Neuronal stem cell (in vitro differentiated cells): ENCODE results near the gene SIN3B.

ENCODE experiments used
- DNase-seq: peaks from one replicate; pipeline ENCODE4 v3.0.0-alpha.2; 2013; ENCODE audit warnings: low spot score
- H2AFZ ChIP-seq: one replicate; pipeline ENCODE4 v1.6.1; 2013; ENCODE audit warnings: mild to moderate bottlenecking, low read length, inconsistent platforms
- H2AK5ac ChIP-seq: 2 replicates; pipeline ENCODE4 v1.6.1; 2013; ENCODE audit warnings: low read depth, mild to moderate bottlenecking, inconsistent platforms, low read length, moderate library complexity, mixed read lengths
- H2BK120ac ChIP-seq: 2 replicates; pipeline ENCODE4 v1.6.1; 2013; ENCODE audit warnings: low read depth, mild to moderate bottlenecking, inconsistent platforms, low read length, moderate library complexity, mixed read lengths
- H2BK12ac ChIP-seq: one replicate; pipeline ENCODE4 v1.6.1; 2013; ENCODE audit warnings: low read length, inconsistent platforms
- H2BK15ac ChIP-seq: 2 replicates; pipeline ENCODE4 v1.6.1; 2013; ENCODE audit warnings: mild to moderate bottlenecking, low read length, inconsistent platforms, mixed read lengths
- H2BK5ac ChIP-seq: one replicate; pipeline ENCODE4 v1.6.1; 2013; ENCODE audit warnings: inconsistent platforms, mild to moderate bottlenecking, low read length, moderate library complexity
- H3K14ac ChIP-seq: one replicate; pipeline ENCODE4 v1.6.1; 2013; ENCODE audit warnings: low read length, inconsistent platforms
- H3K18ac ChIP-seq: 2 replicates; pipeline ENCODE4 v1.6.1; 2013; ENCODE audit warnings: low read length, inconsistent platforms
- H3K23ac ChIP-seq: 2 replicates; pipeline ENCODE4 v1.6.1; 2013; ENCODE audit warnings: low read depth, mild to moderate bottlenecking, mixed read lengths, low read length, inconsistent platforms; ENCODE audit not compliant: poor library complexity
- H3K27ac ChIP-seq: replicated peaks from 3 replicates; pipeline ENCODE4 v1.5.1; 2013; ENCODE audit warnings: low read length, inconsistent platforms
- H3K27me3 ChIP-seq, 3 experiments: 2 replicates each; pipeline ENCODE4 v1.6.1; 2013; ENCODE audit warnings: low read length in 3 of 3, mild to moderate bottlenecking in 2 of 3, inconsistent platforms in 1 of 3, low read depth in 1 of 3, mixed read lengths in 1 of 3, moderate library complexity in 1 of 3; ENCODE audit not compliant: control insufficient read depth in 3 of 3, insufficient read depth in 3 of 3
- H3K36me3 ChIP-seq, 2 donors: replicated peaks in 1 of 2; 2 replicates each; pipeline ENCODE4 v1.6.1; 2013; ENCODE audit warnings: low read length in 2 of 2; ENCODE audit not compliant: control insufficient read depth in 2 of 2, insufficient read depth in 2 of 2
- H3K4ac ChIP-seq: 2 replicates; pipeline ENCODE4 v1.6.1; 2013; ENCODE audit warnings: inconsistent platforms, mild to moderate bottlenecking, low read length, moderate library complexity
- H3K4me1 ChIP-seq, 2 donors: 1 replicate in 1 of 2; 2 replicates in 1 of 2; pipeline ENCODE4 v1.6.1; 2013; ENCODE audit warnings: low read length in 2 of 2, low read depth in 1 of 2; ENCODE audit not compliant: control insufficient read depth in 2 of 2, insufficient read depth in 1 of 2
- H3K4me2 ChIP-seq: one replicate; pipeline ENCODE4 v1.6.1; 2013; ENCODE audit warnings: mild to moderate bottlenecking, low read length, inconsistent platforms; ENCODE audit not compliant: insufficient read depth, poor library complexity, severe bottlenecking
- H3K4me3 ChIP-seq, 2 donors: 2 replicates each; pipeline ENCODE4 v1.5.1; 2013; ENCODE audit warnings: low read length in 2 of 2, mild to moderate bottlenecking in 2 of 2, inconsistent platforms in 1 of 2, moderate library complexity in 1 of 2
- H3K79me1 ChIP-seq: one replicate; pipeline ENCODE4 v1.6.1; 2013; ENCODE audit warnings: low read depth, mild to moderate bottlenecking, inconsistent platforms, low read length, moderate library complexity
- H3K9ac ChIP-seq: one replicate; pipeline ENCODE4 v1.6.1; 2013; ENCODE audit warnings: mild to moderate bottlenecking, low read depth, low read length, inconsistent platforms; ENCODE audit not compliant: poor library complexity
- H3K9me3 ChIP-seq, 2 donors: replicated peaks in 1 of 2; 2 replicates each; pipeline versions ENCODE3 to v1.6.1; 2013; ENCODE audit warnings: low read length in 2 of 2, mild to moderate bottlenecking in 2 of 2, inconsistent platforms in 1 of 2, low read depth in 1 of 2, mixed read lengths in 1 of 2, moderate library complexity in 1 of 2; ENCODE audit not compliant: control insufficient read depth in 2 of 2, insufficient read depth in 1 of 2
- H4K8ac ChIP-seq: one replicate; pipeline ENCODE4 v1.6.1; 2013; ENCODE audit warnings: low read depth, mild to moderate bottlenecking, inconsistent platforms, low read length, moderate library complexity
- H4K91ac ChIP-seq: one replicate; pipeline ENCODE4 v1.6.1; 2013; ENCODE audit warnings: low read length, low read depth, mild to moderate bottlenecking, inconsistent platforms; ENCODE audit not compliant: poor library complexity
- WGBS, 2 donors: extraction: QIAGEN DNeasy Blood & Tissue Kit; methylation state at CpG; one replicate each; pipeline ENCODE4 v1.1.7; 2013; ENCODE audit warnings: missing lambda C conversion rate in 2 of 2, mixed read lengths in 1 of 2; ENCODE audit not compliant: insufficient read length in 2 of 2, insufficient replicate concordance in 1 of 2; ENCODE audit errors: extremely low coverage in 2 of 2; 5-methylcytosine and 5-hydroxymethylcytosine counted together

SIN3B gene

DNA sequence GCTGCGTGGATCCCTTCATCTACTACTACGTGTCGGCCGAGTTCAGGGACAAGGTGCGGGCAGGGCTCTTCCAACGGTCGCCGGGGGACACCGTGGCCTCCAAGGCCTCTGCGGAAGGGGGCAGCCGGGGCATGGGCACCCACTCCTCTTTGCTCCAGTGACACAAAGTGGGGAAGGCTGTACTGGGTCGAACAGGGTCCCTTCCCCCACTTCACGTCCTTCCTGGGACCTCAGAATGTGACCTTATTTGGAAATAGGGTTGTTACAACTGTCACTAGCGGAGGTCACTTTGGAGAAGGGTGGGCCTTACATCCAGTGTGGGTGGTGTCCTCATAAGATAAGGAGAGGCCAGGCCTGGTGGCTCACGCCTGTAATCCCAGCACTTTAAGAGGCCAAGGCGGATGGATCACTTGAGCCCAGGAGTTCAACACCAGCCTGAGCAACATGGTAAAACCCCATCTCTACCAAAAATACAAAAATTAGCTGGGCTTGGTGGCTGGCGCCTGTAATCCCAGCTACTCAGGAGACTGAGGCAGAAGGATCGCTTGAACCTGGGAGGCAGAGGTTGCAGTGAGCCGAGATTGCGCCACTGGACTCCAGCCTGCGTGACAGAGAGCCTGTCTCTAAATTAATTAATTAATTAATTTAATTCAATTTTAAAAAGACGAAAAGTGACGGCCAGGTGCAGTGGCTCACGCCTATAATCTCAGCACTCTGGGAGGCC is 61.4 kb downstream of the SIN3B start:
- no peak for DNase-seq
- Histone ChIP-seq H4K91ac (no peak overlapping the region), H2BK12ac (no peak overlapping the region)

DNA sequence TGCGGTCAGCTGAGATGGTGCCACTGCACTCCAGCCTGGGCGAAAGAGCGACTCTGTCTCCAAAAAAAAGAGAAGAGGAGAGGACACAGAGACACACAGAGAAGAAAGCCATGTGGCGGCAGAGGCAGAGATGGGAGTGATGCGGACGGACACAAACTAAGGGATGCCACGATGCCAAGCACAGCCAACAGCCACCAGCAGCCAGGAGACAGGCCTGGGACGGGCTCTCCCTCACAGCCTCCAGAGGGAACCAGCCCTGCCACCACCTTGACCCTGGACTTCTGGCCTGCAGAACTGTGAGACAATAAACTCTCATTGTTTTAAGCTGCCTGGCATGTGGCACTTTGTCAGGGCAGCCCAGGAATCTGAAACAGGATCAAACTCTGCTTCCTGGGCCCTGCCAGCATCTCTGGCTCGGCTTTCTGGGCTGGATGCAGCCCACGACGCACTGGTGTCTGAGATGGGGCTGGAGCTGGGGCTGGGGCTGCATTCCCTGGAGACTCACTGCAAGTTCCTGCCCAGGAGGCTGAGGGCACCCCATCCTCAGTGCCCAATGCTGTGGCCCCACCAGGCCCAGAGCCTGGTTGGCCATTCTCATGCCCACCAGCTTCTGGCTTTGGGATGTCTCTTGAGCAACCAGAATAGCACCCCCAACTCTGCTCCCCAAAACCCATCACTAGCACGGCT is 62.6 kb downstream of the SIN3B start:
- no peak overlapping the region for H2BK15ac ChIP-seq
- no peak for DNase-seq
- H3K27ac ChIP-seq = no peak overlapping the region
- H3K9ac ChIP-seq = no peak overlapping the region
- H4K91ac ChIP-seq = no peak overlapping the region
- no peak overlapping the region for H2AK5ac ChIP-seq
- H3K4me1 ChIP-seq = peaks cover 4 to 11% of the 10 kb centered on the region in 2 donors
- H3K14ac ChIP-seq = peak overlapping the region; percentile 8
- no peaks in the 10 kb centered on the region for H3K9me3 ChIP-seq
- H2AFZ ChIP-seq = no peak overlapping the region
- H3K4ac ChIP-seq = no peak overlapping the region
- H2BK120ac ChIP-seq = no peak overlapping the region
- H3K18ac ChIP-seq = no peak overlapping the region
- no CpG with 5 or more reads among the region's 12 CpGs for WGBS, 2 donors
- H2BK12ac ChIP-seq = no peak overlapping the region
- H3K4me2 ChIP-seq = no peak overlapping the region
- H3K27me3 ChIP-seq = peaks cover 0 to 24% (median 3%) of the 10 kb centered on the region in 3 experiments
- no peak overlapping the region for H4K8ac ChIP-seq
- H3K4me3 ChIP-seq = no peak overlapping the region
- peaks cover 2% of the 10 kb centered on the region for H3K79me1 ChIP-seq
- H2BK5ac ChIP-seq = no peak overlapping the region
- H3K36me3 ChIP-seq = no peaks in the 10 kb centered on the region
- no peak overlapping the region for H3K23ac ChIP-seq

More for the DNA sequence above, 61.4 kb downstream of the SIN3B start:
- Histone ChIP-seq H2BK120ac (no peak overlapping the region), H3K79me1 (peaks cover 2% of the 10 kb centered on the region), H2BK15ac (peak overlapping the region; percentile 17), H3K4me2 (no peak overlapping the region), H3K23ac (peak overlapping the region; percentile 95), H4K8ac (peak overlapping the region; percentile 82), H2BK5ac (no peak overlapping the region), H3K9me3 (no peaks in the 10 kb centered on the region), H3K4me1 (peaks cover 0 to 6% of the 10 kb centered on the region in 2 donors), H3K27me3 (peaks cover 0 to 15% (median 0%) of the 10 kb centered on the region in 3 experiments), H2AK5ac (peak overlapping the region; percentile 90), H3K18ac (peak overlapping the region; percentile 19), H3K9ac (no peak overlapping the region), H3K4ac (peak overlapping the region; percentile 95), H3K4me3 (no peak overlapping the region), H3K14ac (no peak overlapping the region), H3K36me3 (no peaks in the 10 kb centered on the region), H3K27ac (no peak overlapping the region), H2AFZ (no peak overlapping the region)
- WGBS, 2 donors = no CpG with 5 or more reads among the region's 24 CpGs

DNA sequence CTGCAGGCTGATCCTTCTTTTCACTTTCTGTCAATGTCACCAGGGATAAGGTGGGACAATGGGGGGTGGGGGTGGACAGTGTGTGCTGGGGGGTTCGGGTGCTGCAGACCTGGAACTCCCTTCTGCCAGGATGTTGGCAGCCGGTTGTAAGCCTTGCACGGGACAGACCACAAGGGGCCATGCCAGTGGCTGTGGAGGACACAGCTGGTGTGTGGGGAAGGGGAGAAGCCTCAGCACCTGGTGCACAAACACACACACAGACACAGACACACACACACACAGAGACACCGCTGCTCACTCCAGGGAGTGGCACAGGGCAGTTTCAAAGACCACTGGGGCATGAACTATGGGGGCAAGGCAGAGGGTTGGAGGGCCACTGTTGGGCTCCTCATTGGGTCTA is 63.2 kb downstream of the SIN3B start:
- Histone ChIP-seq H3K27ac (no peak overlapping the region), H3K9ac (no peak overlapping the region), H2AK5ac (no peak overlapping the region), H3K4me1 (peaks cover 4 to 9% of the 10 kb centered on the region in 2 donors), H2BK15ac (no peak overlapping the region), H3K79me1 (peaks cover 2% of the 10 kb centered on the region), H3K4me3 (no peak overlapping the region), H4K8ac (no peak overlapping the region), H3K9me3 (no peaks in the 10 kb centered on the region), H3K27me3 (peaks cover 0 to 24% (median 3%) of the 10 kb centered on the region in 3 experiments), H3K36me3 (no peaks in the 10 kb centered on the region), H3K4me2 (no peak overlapping the region), H4K91ac (no peak overlapping the region), H3K4ac (no peak overlapping the region), H2BK120ac (no peak overlapping the region), H3K14ac (no peak overlapping the region), H3K18ac (no peak overlapping the region), H2BK5ac (no peak overlapping the region), H2BK12ac (no peak overlapping the region), H2AFZ (no peak overlapping the region), H3K23ac (no peak overlapping the region)
- WGBS, 2 donors = no CpG with 5 or more reads among the region's 4 CpGs
- DNase-seq = no peak
